Measurements from ENCODE around the gene REV1.

DNA sequence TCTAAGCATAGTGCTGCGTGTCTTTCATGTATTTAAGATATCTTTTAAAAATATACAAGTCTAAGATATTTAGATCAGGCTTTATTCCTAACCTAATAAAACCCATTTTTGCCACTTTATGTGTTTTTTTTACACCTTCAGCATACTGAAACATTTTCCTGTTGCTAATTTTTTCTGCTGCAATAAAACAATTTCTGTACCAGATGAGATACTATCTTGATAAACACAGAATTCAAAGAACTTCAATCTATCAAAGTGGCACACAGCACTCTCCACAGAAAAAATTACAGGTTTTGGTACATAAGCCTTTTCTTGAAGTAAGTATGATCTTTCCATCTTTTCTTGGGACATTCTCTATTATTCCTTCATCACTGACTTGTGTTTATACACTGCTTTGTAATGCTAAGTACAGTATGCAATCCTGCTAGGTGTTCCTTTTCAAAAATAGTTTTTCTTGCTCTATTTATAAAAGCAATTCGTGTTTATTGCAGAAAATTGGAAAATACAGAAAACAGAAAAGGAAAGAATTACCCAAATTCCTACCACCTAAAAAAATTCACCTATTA is 16.2 kb downstream of the REV1 start:
- TF ChIP-seq, protein P1, sequence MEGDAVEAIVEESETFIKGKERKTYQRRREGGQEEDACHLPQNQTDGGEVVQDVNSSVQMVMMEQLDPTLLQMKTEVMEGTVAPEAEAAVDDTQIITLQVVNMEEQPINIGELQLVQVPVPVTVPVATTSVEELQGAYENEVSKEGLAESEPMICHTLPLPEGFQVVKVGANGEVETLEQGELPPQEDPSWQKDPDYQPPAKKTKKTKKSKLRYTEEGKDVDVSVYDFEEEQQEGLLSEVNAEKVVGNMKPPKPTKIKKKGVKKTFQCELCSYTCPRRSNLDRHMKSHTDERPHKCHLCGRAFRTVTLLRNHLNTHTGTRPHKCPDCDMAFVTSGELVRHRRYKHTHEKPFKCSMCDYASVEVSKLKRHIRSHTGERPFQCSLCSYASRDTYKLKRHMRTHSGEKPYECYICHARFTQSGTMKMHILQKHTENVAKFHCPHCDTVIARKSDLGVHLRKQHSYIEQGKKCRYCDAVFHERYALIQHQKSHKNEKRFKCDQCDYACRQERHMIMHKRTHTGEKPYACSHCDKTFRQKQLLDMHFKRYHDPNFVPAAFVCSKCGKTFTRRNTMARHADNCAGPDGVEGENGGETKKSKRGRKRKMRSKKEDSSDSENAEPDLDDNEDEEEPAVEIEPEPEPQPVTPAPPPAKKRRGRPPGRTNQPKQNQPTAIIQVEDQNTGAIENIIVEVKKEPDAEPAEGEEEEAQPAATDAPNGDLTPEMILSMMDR (IDR thresholded peaks at IDR 0.05; ENCODE audit: insufficient read depth, low read length) = no peak
- TF ChIP-seq, protein P2, sequence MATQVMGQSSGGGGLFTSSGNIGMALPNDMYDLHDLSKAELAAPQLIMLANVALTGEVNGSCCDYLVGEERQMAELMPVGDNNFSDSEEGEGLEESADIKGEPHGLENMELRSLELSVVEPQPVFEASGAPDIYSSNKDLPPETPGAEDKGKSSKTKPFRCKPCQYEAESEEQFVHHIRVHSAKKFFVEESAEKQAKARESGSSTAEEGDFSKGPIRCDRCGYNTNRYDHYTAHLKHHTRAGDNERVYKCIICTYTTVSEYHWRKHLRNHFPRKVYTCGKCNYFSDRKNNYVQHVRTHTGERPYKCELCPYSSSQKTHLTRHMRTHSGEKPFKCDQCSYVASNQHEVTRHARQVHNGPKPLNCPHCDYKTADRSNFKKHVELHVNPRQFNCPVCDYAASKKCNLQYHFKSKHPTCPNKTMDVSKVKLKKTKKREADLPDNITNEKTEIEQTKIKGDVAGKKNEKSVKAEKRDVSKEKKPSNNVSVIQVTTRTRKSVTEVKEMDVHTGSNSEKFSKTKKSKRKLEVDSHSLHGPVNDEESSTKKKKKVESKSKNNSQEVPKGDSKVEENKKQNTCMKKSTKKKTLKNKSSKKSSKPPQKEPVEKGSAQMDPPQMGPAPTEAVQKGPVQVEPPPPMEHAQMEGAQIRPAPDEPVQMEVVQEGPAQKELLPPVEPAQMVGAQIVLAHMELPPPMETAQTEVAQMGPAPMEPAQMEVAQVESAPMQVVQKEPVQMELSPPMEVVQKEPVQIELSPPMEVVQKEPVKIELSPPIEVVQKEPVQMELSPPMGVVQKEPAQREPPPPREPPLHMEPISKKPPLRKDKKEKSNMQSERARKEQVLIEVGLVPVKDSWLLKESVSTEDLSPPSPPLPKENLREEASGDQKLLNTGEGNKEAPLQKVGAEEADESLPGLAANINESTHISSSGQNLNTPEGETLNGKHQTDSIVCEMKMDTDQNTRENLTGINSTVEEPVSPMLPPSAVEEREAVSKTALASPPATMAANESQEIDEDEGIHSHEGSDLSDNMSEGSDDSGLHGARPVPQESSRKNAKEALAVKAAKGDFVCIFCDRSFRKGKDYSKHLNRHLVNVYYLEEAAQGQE (IDR thresholded peaks at IDR 0.05; ENCODE audit: insufficient replicate concordance, low read depth) = no peak
- TF ChIP-seq SPI1 (IDR thresholded peaks at IDR 0.05; ENCODE audit: borderline replicate concordance, low read depth) (no peak), POLR2AphosphoS5 (IDR thresholded peaks at IDR 0.05; ENCODE audit: low read depth) (no peak)

All from HL-60 (cell line).